A549 (cell line): ENCODE results near the gene OXA1L. TPM values are rescaled to one million over a fixed set of nuclear protein-coding genes. Genes with fewer than 3 reads are reported as not detected.
A peak's percentile ranks its signal among the peaks of the same experiment; 100 is the strongest.

ENCODE experiments used
- ATAC-seq, 2 experiments: fragments of 200-7000 bp in 1 of 2; fragments of >200 bp in 1 of 2; cut with Nextera tagmentation in 1 of 2; cut with Tn5 transposase in 1 of 2; 3 replicates each; pipeline versions ENCODE4 v1.8.0 to v1.9.1; 2018 to 2020; ENCODE audit warnings: mild to moderate bottlenecking in 1 of 2, moderate library complexity in 1 of 2
- CTCF ChIA-PET: fragments of 300-600 bp; sonication (Branson Sonifier 250); formaldehyde crosslinking; extraction: SDS; loops from one replicate; lab custom pipeline; 2021; ENCODE audit warnings: antibody characterized with exemption, inconsistent platforms; lab: Yijun Ruan, JAX
- POLR2A ChIA-PET: fragments of 350-600 bp; formaldehyde crosslinking; extraction: SDS; loops from one replicate; lab custom pipeline; 2021; ENCODE audit warnings: antibody characterized with exemption, inconsistent platforms; lab: Yijun Ruan, JAX
- DNase-seq, 2 experiments: peaks; one replicate each; pipeline versions ENCODE4 v3.0.0 to v3.0.0-alpha.2; 2011 to 2016; ENCODE audit warnings: low read depth in 1 of 2, low spot score in 1 of 2
- FAIRE-seq: peaks from 2 replicates; lab custom pipeline; 2011; peaks lifted over from hg19 to GRCh38; lab: Jason Lieb, UNC
- H3K27ac ChIP-seq, 2 experiments: fragments of >200 bp; sonication (Bioruptor Twin); formaldehyde crosslinking; 3 replicates each; pipeline ENCODE4 v1.5.1; 2016 to 2017
- H3K4me1 ChIP-seq: fragments of >200 bp; sonication (Bioruptor Twin); formaldehyde crosslinking; 3 replicates; pipeline ENCODE4 v1.6.1; 2016
- H3K4me2 ChIP-seq: fragments of >200 bp; sonication (Bioruptor Twin); formaldehyde crosslinking; 3 replicates; pipeline ENCODE4 v1.6.1; 2016
- H3K4me3 ChIP-seq: fragments of >200 bp; sonication (Bioruptor Twin); formaldehyde crosslinking; 3 replicates; pipeline ENCODE4 v1.5.1; 2016
- H3K9me3 ChIP-seq: fragments of >200 bp; sonication (Bioruptor Twin); formaldehyde crosslinking; 3 replicates; pipeline ENCODE4 v1.6.1; 2016
- CBX2 ChIP-seq: fragments of 200-600 bp; sonication (generic); IDR thresholded peaks from 2 replicates; pipeline ENCODE4 v1.6.1; 2016; ENCODE audit warnings: low read depth, mild to moderate bottlenecking, borderline replicate concordance
- CHD2 ChIP-seq: fragments of 150-350 bp; IDR thresholded peaks from 2 replicates; pipeline ENCODE4 v1.6.1; 2014; ENCODE audit warnings: low read length; ENCODE audit not compliant: partially characterized antibody
- EHF ChIP-seq: fragments of 250-450 bp; sonication (Bioruptor Pico); IDR thresholded peaks from 2 replicates; pipeline ENCODE4 v1.5.0; 2020; ENCODE audit warnings: mild to moderate bottlenecking
- EHMT2 ChIP-seq: fragments of 200-600 bp; sonication (generic); IDR thresholded peaks from 2 replicates; pipeline ENCODE4 v1.6.1; 2016; ENCODE audit warnings: antibody characterized with exemption, low read depth, mild to moderate bottlenecking, moderate library complexity
- FOXS1 ChIP-seq: fragments of 250-450 bp; sonication (Bioruptor Pico); IDR thresholded peaks from 2 replicates; pipeline ENCODE4 v1.5.0; 2020; ENCODE audit warnings: mild to moderate bottlenecking, moderate library complexity
- HDAC2 ChIP-seq: fragments of 200-600 bp; sonication (generic); IDR thresholded peaks from 2 replicates; pipeline ENCODE4 v1.6.1; 2016
- HMGXB4 ChIP-seq: fragments of 250-450 bp; sonication (Bioruptor Pico); IDR thresholded peaks from 2 replicates; pipeline ENCODE4 v1.5.0; 2021; ENCODE audit warnings: mild to moderate bottlenecking, moderate library complexity, borderline replicate concordance
- JUN ChIP-seq, 2 experiments: fragments of >200 bp; sonication (Bioruptor Twin); formaldehyde crosslinking; IDR thresholded peaks; 2 replicates in 1 of 2; 3 replicates in 1 of 2; pipeline ENCODE4 v1.6.1; 2016 to 2017
- MAZ ChIP-seq: fragments of 150-350 bp; IDR thresholded peaks from 2 replicates; pipeline ENCODE4 v1.6.1; 2014; ENCODE audit warnings: antibody characterized with exemption, low read depth, low read length, borderline replicate concordance
- MYC ChIP-seq: IDR thresholded peaks from 2 replicates; pipeline ENCODE4 v1.6.1; 2012; ENCODE audit warnings: mild to moderate bottlenecking, inconsistent platforms, low read length, improper control_type of control experiment, borderline replicate concordance
- NFE2L2 ChIP-seq: fragments of 150-350 bp; conservative IDR thresholded peaks from 2 replicates; pipeline ENCODE4 v1.6.1; 2014; ENCODE audit warnings: low read length
- NR3C1 ChIP-seq: fragments of >200 bp; sonication (Bioruptor Twin); formaldehyde crosslinking; IDR thresholded peaks from 3 replicates; pipeline ENCODE4 v1.6.1; 2017
- PHF8 ChIP-seq: fragments of 200-600 bp; sonication (generic); IDR thresholded peaks from 2 replicates; pipeline ENCODE4 v1.6.1; 2016; ENCODE audit warnings: low read depth, mild to moderate bottlenecking, antibody characterized with exemption, moderate library complexity, borderline replicate concordance
- POLR2A ChIP-seq: IDR thresholded peaks from 2 replicates; pipeline ENCODE4 v1.6.1; 2012; ENCODE audit warnings: mild to moderate bottlenecking, low read length
- RAD21 ChIP-seq, 2 experiments: fragments of >200 bp in 1 of 2; sonication (Bioruptor Twin) in 1 of 2; formaldehyde crosslinking in 1 of 2; IDR thresholded peaks in 1 of 2; conservative IDR thresholded peaks in 1 of 2; 2 replicates in 1 of 2; 3 replicates in 1 of 2; pipeline ENCODE4 v1.6.1; 2012 to 2018; ENCODE audit warnings: inconsistent platforms in 1 of 2
- TFCP2L1 ChIP-seq: fragments of 250-450 bp; sonication (Bioruptor Pico); IDR thresholded peaks from 2 replicates; pipeline ENCODE4 v1.5.0; 2021; ENCODE audit warnings: mild to moderate bottlenecking
- ZSCAN20 ChIP-seq: fragments of 250-450 bp; sonication (Bioruptor Pico); IDR thresholded peaks from 2 replicates; pipeline ENCODE4 v1.8.0; 2022; ENCODE audit warnings: mild to moderate bottlenecking, moderate library complexity
- WGBS: methylation state at CpG from one replicate; pipeline ENCODE4 v1.1.6; 2017; ENCODE audit errors: missing lambda C conversion rate; 5-methylcytosine and 5-hydroxymethylcytosine counted together
- polyA plus RNA-seq, 4 experiments: library from polyadenylated mRNA; depleted of rRNA in 3 of 4; stranded (reverse); fragments of >200 nt; fragmentation: RNase III in 1 of 4; extraction: RNeasy Plus Mini Kit Qiagen cat#74134 plus additional on column Dnase treatment in 1 of 4; gene quantifications; 2 replicates in 3 of 4; 3 replicates in 1 of 4; pipeline ENCODE4 v1.2.3, GENCODE V29; 2011 to 2017
- TF ChIP-seq, protein P1 (sequence below): fragments of >200 bp; sonication (Bioruptor Twin); formaldehyde crosslinking; IDR thresholded peaks from 3 replicates; pipeline ENCODE4 v1.5.1; 2016
- TF ChIP-seq, protein P2 (sequence below): fragments of >200 bp; sonication (Bioruptor Twin); formaldehyde crosslinking; IDR thresholded peaks from 3 replicates; pipeline ENCODE4 v1.6.1; 2016

OXA1L gene
- polyA plus RNA-seq, 2 of the 4 experiments (the other 2 are of a cell fraction) = 133 to 199 TPM

GRCh38 chr14:22767323-22767589, 768 bp downstream of the OXA1L start:
- peak; percentile 23 to 25; a peak in 4 of 6 replicates for ATAC-seq
- CTCF ChIA-PET = interaction anchor here (1.1 to 3.4 kb wide), 8 partner anchors 11 to 211 kb away, joined by 3 to 19 read pairs (median 6); no protein-coding TSS in a partner anchor
- DNase-seq = no peak
- peak overlapping the region; percentile 66 for H3K4me3 ChIP-seq
- H3K4me2 ChIP-seq = peak overlapping the region; percentile 87
- TF ChIP-seq EHMT2 = no peak
- TF ChIP-seq POLR2A = no peak
- no peak for TF ChIP-seq NR3C1
- TF ChIP-seq MYC = no peak
- no peak for TF ChIP-seq FOXS1 (CRISPR knock-in tag)
- no peak for TF ChIP-seq RAD21 (conservative IDR thresholded peaks at IDR 0.05 in 1 of 2, IDR thresholded peaks at IDR 0.05 in 1 of 2)
- no peak for TF ChIP-seq CHD2
- H3K4me1 ChIP-seq = peaks cover 12% of the 10 kb centered on the region
- peaks cover 5% of the 10 kb centered on the region; the same call in 2 of the 3 replicates for H3K9me3 ChIP-seq
- no peak for FAIRE-seq
- WGBS = 5% methylated on average over 6 of the region's 6 CpGs
- POLR2A ChIA-PET = interaction anchor here (1.5 kb wide), 3 partner anchors 9 to 114 kb away, joined by 4 to 8 read pairs (median 4); no protein-coding TSS in a partner anchor
- H3K27ac ChIP-seq = peak overlapping the region; percentile 91 to 92

GRCh38 chr14:22768947-22769346, 2.5 kb downstream of the OXA1L start:
- no peak for ATAC-seq
- FAIRE-seq = no peak
- Histone ChIP-seq H3K4me1 (peaks cover 12% of the 10 kb centered on the region), H3K4me3 (no peak overlapping the region), H3K4me2 (no peak overlapping the region), H3K27ac (no peak overlapping the region), H3K9me3 (no peaks in the 10 kb centered on the region)
- POLR2A ChIA-PET = no interaction called here
- no peak for TF ChIP-seq EHF (CRISPR knock-in tag)
- no peak for TF ChIP-seq HMGXB4
- TF ChIP-seq CHD2 = no peak
- TF ChIP-seq MAZ = no peak
- no peak for TF ChIP-seq EHMT2
- TF ChIP-seq, protein P1, sequence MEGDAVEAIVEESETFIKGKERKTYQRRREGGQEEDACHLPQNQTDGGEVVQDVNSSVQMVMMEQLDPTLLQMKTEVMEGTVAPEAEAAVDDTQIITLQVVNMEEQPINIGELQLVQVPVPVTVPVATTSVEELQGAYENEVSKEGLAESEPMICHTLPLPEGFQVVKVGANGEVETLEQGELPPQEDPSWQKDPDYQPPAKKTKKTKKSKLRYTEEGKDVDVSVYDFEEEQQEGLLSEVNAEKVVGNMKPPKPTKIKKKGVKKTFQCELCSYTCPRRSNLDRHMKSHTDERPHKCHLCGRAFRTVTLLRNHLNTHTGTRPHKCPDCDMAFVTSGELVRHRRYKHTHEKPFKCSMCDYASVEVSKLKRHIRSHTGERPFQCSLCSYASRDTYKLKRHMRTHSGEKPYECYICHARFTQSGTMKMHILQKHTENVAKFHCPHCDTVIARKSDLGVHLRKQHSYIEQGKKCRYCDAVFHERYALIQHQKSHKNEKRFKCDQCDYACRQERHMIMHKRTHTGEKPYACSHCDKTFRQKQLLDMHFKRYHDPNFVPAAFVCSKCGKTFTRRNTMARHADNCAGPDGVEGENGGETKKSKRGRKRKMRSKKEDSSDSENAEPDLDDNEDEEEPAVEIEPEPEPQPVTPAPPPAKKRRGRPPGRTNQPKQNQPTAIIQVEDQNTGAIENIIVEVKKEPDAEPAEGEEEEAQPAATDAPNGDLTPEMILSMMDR = no peak
- TF ChIP-seq POLR2A = no peak
- TF ChIP-seq HDAC2 = no peak
- no peak for TF ChIP-seq FOXS1 (CRISPR knock-in tag)
- TF ChIP-seq PHF8 = no peak
- CTCF ChIA-PET = no interaction called here
- no peak for DNase-seq
- WGBS = 93% methylated on average over 4 of the region's 4 CpGs

DNA sequence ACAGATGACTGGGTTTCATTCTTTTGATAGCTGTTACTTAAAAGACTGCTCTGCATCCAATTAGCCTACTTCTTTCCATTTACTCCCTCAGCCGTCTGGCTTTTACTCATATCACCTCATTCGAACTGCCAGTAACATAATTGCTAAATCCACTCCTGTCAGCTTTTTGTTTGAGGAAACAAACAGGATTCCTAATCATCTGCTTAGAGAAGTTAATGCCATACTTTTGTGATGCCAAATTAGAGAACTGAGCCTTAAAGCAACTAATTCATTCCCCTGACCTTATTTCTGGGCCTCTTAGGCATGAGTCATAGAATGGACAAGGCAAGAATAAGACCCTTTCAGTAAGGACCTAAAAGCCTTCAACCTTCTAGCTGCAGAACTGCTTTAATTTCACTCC, 2.9 kb downstream of the OXA1L start:
- DNase-seq (no peak), ATAC-seq (no peak), FAIRE-seq (no peak)
- no peak overlapping the region for H3K27ac ChIP-seq
- peaks cover 12% of the 10 kb centered on the region for H3K4me1 ChIP-seq
- ChIA-PET CTCF (interaction anchor here (0.6 kb wide), 1 partner anchor 144 kb away, joined by 3 read pairs; no protein-coding TSS in a partner anchor), POLR2A (no interaction called here)
- no peaks in the 10 kb centered on the region for H3K9me3 ChIP-seq
- no peak overlapping the region for H3K4me2 ChIP-seq
- no peak for TF ChIP-seq JUN (IDR thresholded peaks at IDR 0.05)
- TF ChIP-seq ZSCAN20 (CRISPR knock-in tag) = no peak
- TF ChIP-seq NFE2L2 = no peak
- TF ChIP-seq TFCP2L1 = no peak
- no peak for TF ChIP-seq CBX2
- TF ChIP-seq MYC = no peak
- TF ChIP-seq, protein P2, sequence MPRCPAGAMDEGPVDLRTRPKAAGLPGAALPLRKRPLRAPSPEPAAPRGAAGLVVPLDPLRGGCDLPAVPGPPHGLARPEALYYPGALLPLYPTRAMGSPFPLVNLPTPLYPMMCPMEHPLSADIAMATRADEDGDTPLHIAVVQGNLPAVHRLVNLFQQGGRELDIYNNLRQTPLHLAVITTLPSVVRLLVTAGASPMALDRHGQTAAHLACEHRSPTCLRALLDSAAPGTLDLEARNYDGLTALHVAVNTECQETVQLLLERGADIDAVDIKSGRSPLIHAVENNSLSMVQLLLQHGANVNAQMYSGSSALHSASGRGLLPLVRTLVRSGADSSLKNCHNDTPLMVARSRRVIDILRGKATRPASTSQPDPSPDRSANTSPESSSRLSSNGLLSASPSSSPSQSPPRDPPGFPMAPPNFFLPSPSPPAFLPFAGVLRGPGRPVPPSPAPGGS = no peak
- H3K4me3 ChIP-seq = no peak overlapping the region
- WGBS = 93% methylated on average over 2 of the region's 2 CpGs
